IMR-90 (cell line): ENCODE measurements around the gene TRIM32. TPM values are rescaled to one million over a fixed set of nuclear protein-coding genes. Genes with fewer than 3 reads are reported as not detected.

Source experiments
- ATAC-seq: fragments of 200-7000 bp; cut with Tn5 transposase; 2 replicates; pipeline ENCODE4 v1.9.1; 2020; ENCODE audit warnings: low read depth, mild to moderate bottlenecking, moderate library complexity
- BruUV-seq: library from RNA; stranded (reverse); fragments of 400-500 nt; replicated peaks from 2 replicates; lab custom pipeline; 2021; lab: Mats Ljungman, UMichigan
- CTCF ChIA-PET: fragments of 300-600 bp; formaldehyde crosslinking; extraction: SDS; loops from one replicate; lab custom pipeline; 2021; ENCODE audit warnings: antibody characterized with exemption; lab: Yijun Ruan, JAX
- POLR2A ChIA-PET: fragments of 300-600 bp; sonication (Branson Sonifier 250); formaldehyde crosslinking; loops from one replicate; lab custom pipeline; 2022; ENCODE audit warnings: antibody characterized with exemption; ENCODE audit not compliant: unreplicated experiment; lab: Charles Lee
- DNase-seq: peaks from one replicate; pipeline ENCODE4 v3.0.0; 2013
- H2AFZ ChIP-seq: replicated peaks from 2 replicates; pipeline ENCODE3; 2013; ENCODE audit warnings: low read length, mild to moderate bottlenecking; ENCODE audit not compliant: poor library complexity
- H2AK5ac ChIP-seq: 2 replicates; pipeline ENCODE4 v1.6.1; 2013; ENCODE audit warnings: low read depth, low read length, inconsistent platforms
- H2AK9ac ChIP-seq: replicated peaks from 2 replicates; pipeline ENCODE3; 2013; ENCODE audit warnings: mild to moderate bottlenecking, low read depth, low read length, moderate library complexity; ENCODE audit not compliant: poor library complexity
- H2BK120ac ChIP-seq: 2 replicates; pipeline ENCODE4 v1.6.1; 2013; ENCODE audit warnings: low read depth, low read length, inconsistent platforms
- H2BK15ac ChIP-seq: 3 replicates; pipeline ENCODE4 v1.6.1; 2013; ENCODE audit warnings: low read depth, low read length, inconsistent platforms
- H2BK20ac ChIP-seq: 2 replicates; pipeline ENCODE4 v1.6.1; 2013; ENCODE audit warnings: low read depth, mild to moderate bottlenecking, inconsistent platforms, low read length, moderate library complexity
- H2BK5ac ChIP-seq: 2 replicates; pipeline ENCODE4 v1.6.1; 2013; ENCODE audit warnings: mild to moderate bottlenecking, low read depth, low read length, inconsistent platforms; ENCODE audit not compliant: poor library complexity, severe bottlenecking
- H3K14ac ChIP-seq: replicated peaks from 2 replicates; pipeline ENCODE4 v1.6.1; 2013; ENCODE audit warnings: low read depth, low read length, inconsistent platforms
- H3K18ac ChIP-seq: 2 replicates; pipeline ENCODE4 v1.6.1; 2013; ENCODE audit warnings: low read depth, low read length, control low read depth
- H3K23ac ChIP-seq: 2 replicates; pipeline ENCODE4 v1.6.1; 2013; ENCODE audit warnings: low read depth, low read length, inconsistent platforms
- H3K27ac ChIP-seq: 2 replicates; pipeline ENCODE4 v1.5.1; 2013; ENCODE audit warnings: mild to moderate bottlenecking, control low read depth, low read length; ENCODE audit not compliant: insufficient read depth
- H3K27me3 ChIP-seq: 2 replicates; pipeline ENCODE4 v1.6.1; 2013; ENCODE audit warnings: low read length; ENCODE audit not compliant: control insufficient read depth, insufficient read depth
- H3K36me3 ChIP-seq: 2 replicates; pipeline ENCODE4 v1.6.1; 2013; ENCODE audit warnings: low read length, mixed read lengths; ENCODE audit not compliant: control insufficient read depth, insufficient read depth
- H3K4ac ChIP-seq: 2 replicates; pipeline ENCODE4 v1.6.1; 2013; ENCODE audit warnings: low read depth, low read length, inconsistent platforms
- H3K4me1 ChIP-seq: 2 replicates; pipeline ENCODE4 v1.6.1; 2013; ENCODE audit warnings: low read length, mixed read lengths; ENCODE audit not compliant: control insufficient read depth, insufficient read depth
- H3K4me2 ChIP-seq: 2 replicates; pipeline ENCODE4 v1.6.1; 2013; ENCODE audit warnings: low read depth, mild to moderate bottlenecking, control low read depth, low read length, moderate library complexity
- H3K4me3 ChIP-seq: 2 replicates; pipeline ENCODE4 v1.5.1; 2013; ENCODE audit warnings: low read depth, mild to moderate bottlenecking, control low read depth, low read length, moderate library complexity; ENCODE audit not compliant: insufficient read depth
- H3K56ac ChIP-seq: 2 replicates; pipeline ENCODE4 v1.6.1; 2013; ENCODE audit warnings: low read length, inconsistent platforms; ENCODE audit not compliant: insufficient read depth; ENCODE audit errors: extremely low read depth
- H3K79me1 ChIP-seq, 2 experiments: 2 replicates each; pipeline ENCODE4 v1.6.1; 2013; ENCODE audit warnings: low read length in 2 of 2, inconsistent platforms in 1 of 2, low read depth in 1 of 2
- H3K9ac ChIP-seq: 2 replicates; pipeline ENCODE4 v1.6.1; 2013; ENCODE audit warnings: low read depth, low read length, control low read depth
- H3K9me1 ChIP-seq: 2 replicates; pipeline ENCODE4 v1.6.1; 2013; ENCODE audit warnings: low read length, inconsistent platforms; ENCODE audit not compliant: insufficient read depth
- H3K9me3 ChIP-seq: 2 replicates; pipeline ENCODE4 v1.6.1; 2013; ENCODE audit warnings: low read length; ENCODE audit not compliant: control insufficient read depth, insufficient read depth
- H4K20me1 ChIP-seq: 2 replicates; pipeline ENCODE4 v1.6.1; 2013; ENCODE audit warnings: low read length, inconsistent platforms; ENCODE audit not compliant: insufficient read depth
- H4K5ac ChIP-seq: 2 replicates; pipeline ENCODE4 v1.6.1; 2013; ENCODE audit warnings: mild to moderate bottlenecking, low read depth, low read length, control low read depth
- H4K8ac ChIP-seq, 2 experiments: 2 replicates each; pipeline ENCODE4 v1.6.1; 2013; ENCODE audit warnings: low read depth in 2 of 2, low read length in 2 of 2, control low read depth in 1 of 2, inconsistent platforms in 1 of 2
- H4K91ac ChIP-seq: 2 replicates; pipeline ENCODE4 v1.6.1; 2013; ENCODE audit warnings: low read depth, low read length, inconsistent platforms; ENCODE audit not compliant: insufficient read depth
- BHLHE40 ChIP-seq: fragments of 150-350 bp; IDR thresholded peaks from 2 replicates; pipeline ENCODE4 v1.6.1; 2016; ENCODE audit warnings: mild to moderate bottlenecking, low read depth, low read length
- CEBPB ChIP-seq: IDR thresholded peaks from 2 replicates; pipeline ENCODE4 v1.6.1; 2012; ENCODE audit warnings: low read depth, low read length, improper control_type of control experiment
- CHD1 ChIP-seq: IDR thresholded peaks from 2 replicates; pipeline ENCODE4 v1.6.1; 2012; ENCODE audit warnings: low read depth, low read length, improper control_type of control experiment
- FOS ChIP-seq: fragments of 150-350 bp; IDR thresholded peaks from 2 replicates; pipeline ENCODE4 v1.6.1; 2016; ENCODE audit warnings: low read depth, low read length
- MAFK ChIP-seq: IDR thresholded peaks from 2 replicates; pipeline ENCODE4 v1.6.1; 2012; ENCODE audit warnings: low read depth, low read length, improper control_type of control experiment
- MAZ ChIP-seq: IDR thresholded peaks from 2 replicates; pipeline ENCODE4 v1.6.1; 2012; ENCODE audit warnings: low read depth, mild to moderate bottlenecking, low read length, improper control_type of control experiment, moderate library complexity, borderline replicate concordance
- MXI1 ChIP-seq: IDR thresholded peaks from 2 replicates; pipeline ENCODE4 v1.6.1; 2012; ENCODE audit warnings: low read depth, mild to moderate bottlenecking, low read length, moderate library complexity, borderline replicate concordance
- NFE2L2 ChIP-seq: fragments of 150-350 bp; IDR thresholded peaks from 2 replicates; pipeline ENCODE4 v1.6.1; 2016; ENCODE audit warnings: low read depth, mild to moderate bottlenecking, low read length
- POLR2A ChIP-seq: IDR thresholded peaks from 2 replicates; pipeline ENCODE4 v1.6.1; 2012; ENCODE audit warnings: mild to moderate bottlenecking, low read depth, low read length
- RAD21 ChIP-seq: IDR thresholded peaks from 2 replicates; pipeline ENCODE4 v1.6.1; 2012; ENCODE audit warnings: low read length, improper control_type of control experiment
- RCOR1 ChIP-seq: IDR thresholded peaks from 2 replicates; pipeline ENCODE4 v1.6.1; 2012; ENCODE audit warnings: mild to moderate bottlenecking, low read length, improper control_type of control experiment; ENCODE audit not compliant: insufficient replicate concordance
- RFX5 ChIP-seq: IDR thresholded peaks from 2 replicates; pipeline ENCODE4 v1.8.0; 2012; ENCODE audit warnings: low read depth, mild to moderate bottlenecking, low read length, moderate library complexity
- SMC3 ChIP-seq: fragments of 150-350 bp; IDR thresholded peaks from 2 replicates; pipeline ENCODE4 v1.6.1; 2016; ENCODE audit warnings: low read depth, mild to moderate bottlenecking, antibody characterized with exemption, low read length, moderate library complexity
- WGBS, 2 experiments: methylation state at CpG; one replicate each; pipeline versions ENCODE4 v1.1.5 to v1.1.7; 2013; ENCODE audit warnings: missing lambda C conversion rate in 2 of 2; ENCODE audit not compliant: insufficient read length in 1 of 2; ENCODE audit errors: extremely low coverage in 2 of 2; 5-methylcytosine and 5-hydroxymethylcytosine counted together
- dilution Hi-C: fragments of 300-500 bp; cut with HindIII; formaldehyde crosslinking; loops from one replicate; pipeline ENCODE4 v1.14.3; 2018; ENCODE audit warnings: low sequenced_read_pairs; ENCODE audit not compliant: unreplicated experiment
- in situ Hi-C: fragments of 300-500 bp; cut with MboI; formaldehyde crosslinking; loops from 3 replicates; pipeline ENCODE4 v1.14.3; 2019; ENCODE audit warnings: low sequenced_read_pairs, inconsistent platforms, mixed read lengths
- intact Hi-C: fragments of 100-400 bp; cut with micrococcal nuclease; formaldehyde crosslinking; loops from 2 replicates; pipeline ENCODE4 v1.10.0; 2022
- polyA plus RNA-seq, 3 experiments: library from polyadenylated mRNA; depleted of rRNA; stranded (reverse); fragments of >200 nt; gene quantifications; 2 replicates each; pipeline ENCODE4 v1.2.3, GENCODE V29; 2012; ENCODE audit warnings: low replicate concordance in 1 of 3
- total RNA-seq: library from RNA; depleted of rRNA; stranded (reverse); fragments of >200 nt; gene quantifications from 2 replicates; pipeline ENCODE4 v1.2.3, GENCODE V29; 2012
- TF ChIP-seq, protein P1 (sequence below): fragments of 150-350 bp; IDR thresholded peaks from 2 replicates; pipeline ENCODE4 v1.6.1; 2016; ENCODE audit warnings: low read depth, mild to moderate bottlenecking, low read length, moderate library complexity, borderline replicate concordance
- TF ChIP-seq, protein P2 (sequence below): conservative IDR thresholded peaks from 2 replicates; pipeline ENCODE4 v1.5.1; 2012; ENCODE audit warnings: mild to moderate bottlenecking, low read depth, low read length, improper control_type of control experiment
- TF ChIP-seq, protein P3 (sequence below): fragments of 150-350 bp; IDR thresholded peaks from 2 replicates; pipeline ENCODE4 v1.6.1; 2017; ENCODE audit warnings: mild to moderate bottlenecking, antibody characterized with exemption, low read length, low read depth

The TRIM32 gene
- total and polyA plus RNA-seq, 2 of the 4 experiments (the other 2 are of a cell fraction), result 12.8 to 31.0 TPM

DNA sequence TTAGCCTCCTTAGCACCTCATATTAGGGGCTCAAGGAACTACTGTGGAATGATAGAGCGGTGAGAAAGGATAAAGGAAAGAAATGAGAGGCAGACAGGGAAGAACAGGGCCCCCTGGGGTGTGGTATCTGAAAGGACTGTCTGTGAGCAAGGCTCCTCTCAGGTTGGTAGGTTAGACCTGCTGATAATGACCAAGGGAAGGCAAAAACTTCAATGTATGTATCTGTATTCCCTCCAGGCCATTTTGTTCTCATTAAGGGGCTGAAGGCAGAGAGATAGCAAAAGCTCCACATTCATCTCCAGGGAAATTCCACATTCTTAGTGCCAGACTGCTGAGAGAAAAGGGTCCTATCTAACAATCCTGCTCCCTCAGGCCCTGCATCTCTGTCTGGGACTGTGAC lies 28.6 kb downstream of the TRIM32 start:
- no peak overlapping the region for H3K4me3 ChIP-seq
- no peak overlapping the region for H2BK120ac ChIP-seq
- DNase-seq, result no peak
- H3K36me3 ChIP-seq, result no peaks in the 10 kb centered on the region
- no peak overlapping the region for H2AK5ac ChIP-seq
- H3K4ac ChIP-seq, result no peak overlapping the region
- H3K14ac ChIP-seq, result no peak overlapping the region
- CTCF ChIA-PET, result interaction anchor here (0.6 to 1.4 kb wide), 2 partner anchors 21 to 145 kb away, joined by 3 to 4 read pairs; no protein-coding TSS in a partner anchor
- H4K20me1 ChIP-seq, result no peaks in the 10 kb centered on the region
- no peaks in the 10 kb centered on the region for H3K9me1 ChIP-seq
- dilution Hi-C loops, result no loop called here
- no peak overlapping the region for H2AFZ ChIP-seq
- no peak overlapping the region for H3K18ac ChIP-seq
- H3K4me1 ChIP-seq, result no peaks in the 10 kb centered on the region
- H3K9me3 ChIP-seq, result no peaks in the 10 kb centered on the region
- H2AK9ac ChIP-seq, result no peak overlapping the region
- H3K56ac ChIP-seq, result no peak overlapping the region
- POLR2A ChIA-PET, result no interaction called here
- H3K27ac ChIP-seq, result no peak overlapping the region
- H3K9ac ChIP-seq, result no peak overlapping the region
- no peaks in the 10 kb centered on the region for H3K79me1 ChIP-seq
- H3K27me3 ChIP-seq, result no peaks in the 10 kb centered on the region
- in situ Hi-C loops, result no loop called here
- H3K23ac ChIP-seq, result no peak overlapping the region
- no peak overlapping the region for H3K4me2 ChIP-seq
- H4K5ac ChIP-seq, result no peak overlapping the region
- H2BK20ac ChIP-seq, result no peak overlapping the region
- no peak overlapping the region for H4K8ac ChIP-seq
- no peak overlapping the region for H4K91ac ChIP-seq
- H2BK15ac ChIP-seq, result no peak overlapping the region
- no TSS peak for BruUV-seq
- TF ChIP-seq MXI1 (no peak), RCOR1 (no peak), FOS (no peak), BHLHE40 (no peak), POLR2A (no peak), SMC3 (no peak), RFX5 (no peak), MAZ (no peak), RAD21 (no peak), NFE2L2 (no peak), CHD1 (no peak), MAFK (no peak), CEBPB (no peak)
- TF ChIP-seq, protein P1, sequence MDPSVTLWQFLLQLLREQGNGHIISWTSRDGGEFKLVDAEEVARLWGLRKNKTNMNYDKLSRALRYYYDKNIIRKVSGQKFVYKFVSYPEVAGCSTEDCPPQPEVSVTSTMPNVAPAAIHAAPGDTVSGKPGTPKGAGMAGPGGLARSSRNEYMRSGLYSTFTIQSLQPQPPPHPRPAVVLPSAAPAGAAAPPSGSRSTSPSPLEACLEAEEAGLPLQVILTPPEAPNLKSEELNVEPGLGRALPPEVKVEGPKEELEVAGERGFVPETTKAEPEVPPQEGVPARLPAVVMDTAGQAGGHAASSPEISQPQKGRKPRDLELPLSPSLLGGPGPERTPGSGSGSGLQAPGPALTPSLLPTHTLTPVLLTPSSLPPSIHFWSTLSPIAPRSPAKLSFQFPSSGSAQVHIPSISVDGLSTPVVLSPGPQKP, result no peak
- TF ChIP-seq, protein P2, sequence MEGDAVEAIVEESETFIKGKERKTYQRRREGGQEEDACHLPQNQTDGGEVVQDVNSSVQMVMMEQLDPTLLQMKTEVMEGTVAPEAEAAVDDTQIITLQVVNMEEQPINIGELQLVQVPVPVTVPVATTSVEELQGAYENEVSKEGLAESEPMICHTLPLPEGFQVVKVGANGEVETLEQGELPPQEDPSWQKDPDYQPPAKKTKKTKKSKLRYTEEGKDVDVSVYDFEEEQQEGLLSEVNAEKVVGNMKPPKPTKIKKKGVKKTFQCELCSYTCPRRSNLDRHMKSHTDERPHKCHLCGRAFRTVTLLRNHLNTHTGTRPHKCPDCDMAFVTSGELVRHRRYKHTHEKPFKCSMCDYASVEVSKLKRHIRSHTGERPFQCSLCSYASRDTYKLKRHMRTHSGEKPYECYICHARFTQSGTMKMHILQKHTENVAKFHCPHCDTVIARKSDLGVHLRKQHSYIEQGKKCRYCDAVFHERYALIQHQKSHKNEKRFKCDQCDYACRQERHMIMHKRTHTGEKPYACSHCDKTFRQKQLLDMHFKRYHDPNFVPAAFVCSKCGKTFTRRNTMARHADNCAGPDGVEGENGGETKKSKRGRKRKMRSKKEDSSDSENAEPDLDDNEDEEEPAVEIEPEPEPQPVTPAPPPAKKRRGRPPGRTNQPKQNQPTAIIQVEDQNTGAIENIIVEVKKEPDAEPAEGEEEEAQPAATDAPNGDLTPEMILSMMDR, result no peak
- TF ChIP-seq, protein P3, sequence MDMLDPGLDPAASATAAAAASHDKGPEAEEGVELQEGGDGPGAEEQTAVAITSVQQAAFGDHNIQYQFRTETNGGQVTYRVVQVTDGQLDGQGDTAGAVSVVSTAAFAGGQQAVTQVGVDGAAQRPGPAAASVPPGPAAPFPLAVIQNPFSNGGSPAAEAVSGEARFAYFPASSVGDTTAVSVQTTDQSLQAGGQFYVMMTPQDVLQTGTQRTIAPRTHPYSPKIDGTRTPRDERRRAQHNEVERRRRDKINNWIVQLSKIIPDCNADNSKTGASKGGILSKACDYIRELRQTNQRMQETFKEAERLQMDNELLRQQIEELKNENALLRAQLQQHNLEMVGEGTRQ, result no peak
- H2BK5ac ChIP-seq, result no peak overlapping the region
- ATAC-seq, result no peak
- no CpG with 5 or more reads among the region's 1 CpG for WGBS, 2 experiments
- intact Hi-C loops, result no loop called here
